ENCODE results near the gene NDUFC1.

Gene NDUFC1

GRCh38 chr4:139245590-139245989 lies 56.7 kb downstream of the NDUFC1 start:
- no peak for DNase-seq

GRCh38 chr4:139243448-139244365 lies 58.6 kb downstream of the NDUFC1 start:
- DNase-seq = no peak

- DNase-seq = no peak
These were observed 59.7 kb downstream of the NDUFC1 start for GRCh38 chr4:139242511-139243051.

DNA sequence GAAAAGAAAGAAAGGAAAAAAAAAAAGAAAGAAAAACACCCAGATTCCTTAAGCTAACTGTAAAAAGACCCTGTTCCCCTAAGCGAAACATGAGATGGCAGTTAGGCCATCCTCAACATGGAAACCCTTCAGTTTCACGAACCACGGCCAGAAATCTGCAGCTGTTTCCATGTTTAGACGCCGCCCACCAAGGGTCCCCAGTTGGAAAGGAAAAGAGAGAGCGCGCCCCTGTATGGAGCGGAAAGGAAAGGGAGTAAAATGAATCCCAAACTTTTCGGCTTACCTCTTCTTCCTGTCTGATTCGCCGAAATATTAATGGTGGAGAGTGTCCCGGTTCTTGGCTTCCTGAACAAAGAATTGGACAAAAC lies 60.5 kb downstream of the NDUFC1 start:
- no peak for DNase-seq

- DNase-seq = no peak
These were observed 61.0 kb downstream of the NDUFC1 start for GRCh38 chr4:139241086-139241783.

All from stimulated activated CD4-positive, alpha-beta T cell treated with anti-CD3 and anti-CD28 coated beads, Interleukin-1b, Interleukin-23, amount 100 ng/mL, for 48 hours (primary cell).